Endodermal cell (in vitro differentiated cells): ENCODE data around the gene TPST2. TPM values are rescaled to one million over a fixed set of nuclear protein-coding genes. Genes with fewer than 3 reads are reported as not detected.
"Not testable (repeated sequence)": the region's sequence is repeated elsewhere in the genome, so short reads cannot be mapped to it uniquely, and the experiment has no call there.

Experiments used
- DNase-seq: peaks from one replicate; pipeline ENCODE4 v3.0.0-alpha.2; 2017
- H3K27ac ChIP-seq: 2 replicates; pipeline ENCODE4 v1.5.1; 2013; ENCODE audit warnings: mild to moderate bottlenecking, low read depth, low read length, moderate library complexity
- H3K27me3 ChIP-seq: 2 replicates; pipeline ENCODE4 v1.6.1; 2013; ENCODE audit warnings: mild to moderate bottlenecking, low read length, moderate library complexity; ENCODE audit not compliant: insufficient read depth, control insufficient read depth, poor library complexity, severe bottlenecking
- H3K36me3 ChIP-seq: 2 replicates; pipeline ENCODE4 v1.7.0; 2013; ENCODE audit warnings: mild to moderate bottlenecking, low read length, moderate library complexity; ENCODE audit not compliant: control insufficient read depth, insufficient read depth
- H3K4me1 ChIP-seq: one replicate; pipeline ENCODE4 v1.7.0; 2013; ENCODE audit warnings: low read length; ENCODE audit not compliant: control insufficient read depth, insufficient read depth
- H3K4me3 ChIP-seq: 2 replicates; pipeline ENCODE4 v1.5.1; 2013; ENCODE audit warnings: mild to moderate bottlenecking, low read length, moderate library complexity
- H3K9ac ChIP-seq: 2 replicates; pipeline ENCODE4 v1.6.1; 2013; ENCODE audit warnings: mild to moderate bottlenecking, low read length, moderate library complexity; ENCODE audit not compliant: poor library complexity, severe bottlenecking; ENCODE audit errors: extremely low read depth
- H3K9me3 ChIP-seq: 2 replicates; pipeline ENCODE4 v1.6.1; 2013; ENCODE audit warnings: mild to moderate bottlenecking, low read length, moderate library complexity; ENCODE audit not compliant: control insufficient read depth
- H3K27ac Mint-ChIP-seq: 2 replicates; pipeline ENCODE4 v1.8.0; 2020; ENCODE audit warnings: mixed read lengths
- H3K27me3 Mint-ChIP-seq: 2 replicates; pipeline ENCODE4 v1.8.0; 2021; ENCODE audit warnings: mild to moderate bottlenecking, mixed read lengths; ENCODE audit not compliant: insufficient read depth
- H3K36me3 Mint-ChIP-seq: 2 replicates; pipeline ENCODE4 v1.8.0; 2020; ENCODE audit warnings: low read depth, mixed read lengths
- H3K4me1 Mint-ChIP-seq: 2 replicates; pipeline ENCODE4 v1.8.0; 2020; ENCODE audit warnings: mixed read lengths
- H3K4me3 Mint-ChIP-seq: 2 replicates; pipeline ENCODE4 v1.8.0; 2020; ENCODE audit warnings: mild to moderate bottlenecking, moderate library complexity, mixed read lengths
- H3K9me3 Mint-ChIP-seq: 2 replicates; pipeline ENCODE4 v1.8.0; 2020; ENCODE audit warnings: mild to moderate bottlenecking, mixed read lengths
- CTCF ChIP-seq: fragments of 200-600 bp; sonication (generic); conservative IDR thresholded peaks from 2 replicates; pipeline ENCODE4 v1.5.0; 2021; ENCODE audit warnings: antibody characterized with exemption, mild to moderate bottlenecking
- WGBS, 2 experiments: methylation state at CpG; one replicate each; pipeline versions ENCODE4 v1.1.5 to v1.1.7; 2013; ENCODE audit warnings: missing lambda C conversion rate in 2 of 2, mixed read lengths in 1 of 2; ENCODE audit not compliant: insufficient coverage in 1 of 2, insufficient read length in 1 of 2; 5-methylcytosine and 5-hydroxymethylcytosine counted together
- total RNA-seq, 2 donors: library from RNA; stranded (reverse); fragmentation: NEBNext Ultra II Directional in 1 of 2; extraction: Animal tissue kit (Norgen Biotek cat#: 25700) in 1 of 2; gene quantifications; 2 replicates in 1 of 2; 3 replicates in 1 of 2; pipeline ENCODE4 v1.2.1, GENCODE V29; 2021

The TPST2 gene
- total RNA-seq, 2 donors from 2014 or later: 38.9 to 53.2 TPM

- no peaks in the 10 kb centered on the region for H3K9me3 Mint-ChIP-seq
- H3K9ac ChIP-seq: no peak overlapping the region
- peaks cover 61% of the 10 kb centered on the region for H3K36me3 Mint-ChIP-seq
- no peak for DNase-seq
- peak overlapping the region; percentile 79 for H3K27ac Mint-ChIP-seq
- peaks cover 22% of the 10 kb centered on the region for H3K4me1 Mint-ChIP-seq
- TF ChIP-seq CTCF: no peak
- no peak overlapping the region for H3K4me3 ChIP-seq
- peaks cover 37% of the 10 kb centered on the region for H3K36me3 ChIP-seq
- H3K9me3 ChIP-seq: no peaks in the 10 kb centered on the region
- H3K4me1 ChIP-seq: peaks cover 9% of the 10 kb centered on the region
- H3K4me3 Mint-ChIP-seq: no peak overlapping the region
- H3K27me3 Mint-ChIP-seq: no peaks in the 10 kb centered on the region
- no peak overlapping the region for H3K27ac ChIP-seq
- H3K27me3 ChIP-seq: no peaks in the 10 kb centered on the region
- 80 to 83% methylated on average over 9 to 13 of the region's 13 CpGs for WGBS, 2 experiments
Observed at GRCh38 chr22:26534874-26535602, 54.9 kb downstream of the TPST2 start.

GRCh38 chr22:26534171-26534855 is 55.6 kb downstream of the TPST2 start:
- no peak for TF ChIP-seq CTCF
- Mint-ChIP-seq H3K36me3 (peaks cover 67% of the 10 kb centered on the region), H3K4me3 (no peak overlapping the region), H3K27ac (peak overlapping the region; percentile 19), H3K9me3 (no peaks in the 10 kb centered on the region), H3K4me1 (peaks cover 22% of the 10 kb centered on the region), H3K27me3 (no peaks in the 10 kb centered on the region)
- H3K27ac ChIP-seq: no peak overlapping the region
- H3K4me1 ChIP-seq: peaks cover 9% of the 10 kb centered on the region
- 94 to 100% methylated on average over 1 to 7 of the region's 7 CpGs for WGBS, 2 experiments
- H3K36me3 ChIP-seq: peaks cover 38% of the 10 kb centered on the region
- no peak for DNase-seq
- H3K4me3 ChIP-seq: no peak overlapping the region
- H3K27me3 ChIP-seq: no peaks in the 10 kb centered on the region
- H3K9ac ChIP-seq: no peak overlapping the region
- H3K9me3 ChIP-seq: no peaks in the 10 kb centered on the region

GRCh38 chr22:26529345-26529744 is 60.6 kb downstream of the TPST2 start:
- H3K36me3 Mint-ChIP-seq: peaks cover 68% of the 10 kb centered on the region
- Histone ChIP-seq H3K9ac (no peak overlapping the region), H3K4me1 (peaks cover under 1% of the 10 kb centered on the region), H3K36me3 (peaks cover 51% of the 10 kb centered on the region), H3K27ac (no peak overlapping the region), H3K4me3 (no peak overlapping the region), H3K27me3 (no peaks in the 10 kb centered on the region), H3K9me3 (no peaks in the 10 kb centered on the region)
- TF ChIP-seq CTCF: no peak
- no peak for DNase-seq
- no peaks in the 10 kb centered on the region for H3K27me3 Mint-ChIP-seq
- WGBS, 2 experiments: 90% methylated on average over 2 of the region's 2 CpGs; no CpG with 5 or more reads in 1 of the 2 experiments
- peak overlapping the region; percentile 26 for H3K27ac Mint-ChIP-seq
- H3K9me3 Mint-ChIP-seq: no peaks in the 10 kb centered on the region
- H3K4me1 Mint-ChIP-seq: peaks cover 7% of the 10 kb centered on the region
- no peak overlapping the region for H3K4me3 Mint-ChIP-seq

GRCh38 chr22:26528518-26528917 is 61.4 kb downstream of the TPST2 start:
- H3K36me3 Mint-ChIP-seq: peaks cover 67% of the 10 kb centered on the region
- not testable (repeated sequence) for H3K9me3 Mint-ChIP-seq, H3K27me3 Mint-ChIP-seq, DNase-seq, H3K4me3 ChIP-seq, H3K27ac Mint-ChIP-seq, H3K27me3 ChIP-seq, H3K9me3 ChIP-seq, H3K4me3 Mint-ChIP-seq, H3K4me1 ChIP-seq, H3K9ac ChIP-seq, H3K4me1 Mint-ChIP-seq, H3K27ac ChIP-seq
- 97 to 100% methylated on average over 2 to 9 of the region's 9 CpGs for WGBS, 2 experiments
- H3K36me3 ChIP-seq: peaks cover 56% of the 10 kb centered on the region
